Pons (tissue), 1 donor: ENCODE data around the gene KRT5.
"Not testable (repeated sequence)": the region's sequence is repeated elsewhere in the genome, so short reads cannot be mapped to it uniquely, and the experiment has no call there.

ENCODE experiments used
- DNase-seq: peaks from one replicate; pipeline ENCODE4 v3.0.0-alpha.2; 2016; ENCODE audit warnings: low spot score

KRT5 gene

DNA sequence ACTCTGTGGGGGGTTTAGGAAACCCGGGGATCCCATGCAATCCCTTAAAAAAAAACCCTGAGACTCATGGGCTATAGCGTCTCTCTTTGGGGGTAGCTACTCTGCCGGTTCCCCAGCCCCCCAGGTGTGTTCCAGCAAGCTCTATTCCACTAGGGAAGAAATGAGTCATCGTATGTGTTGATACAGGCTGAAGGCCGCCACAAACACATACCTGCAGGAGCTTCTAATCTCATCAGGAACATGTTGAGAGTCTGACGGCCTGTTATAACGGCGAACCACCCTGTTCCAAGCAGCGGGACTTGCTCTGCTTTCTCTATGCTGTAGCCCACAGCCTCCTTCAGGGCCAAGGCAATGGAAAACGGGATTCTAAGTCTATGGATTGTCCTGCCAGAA is 977 bp upstream of the KRT5 start:
- DNase-seq: no peak

DNA sequence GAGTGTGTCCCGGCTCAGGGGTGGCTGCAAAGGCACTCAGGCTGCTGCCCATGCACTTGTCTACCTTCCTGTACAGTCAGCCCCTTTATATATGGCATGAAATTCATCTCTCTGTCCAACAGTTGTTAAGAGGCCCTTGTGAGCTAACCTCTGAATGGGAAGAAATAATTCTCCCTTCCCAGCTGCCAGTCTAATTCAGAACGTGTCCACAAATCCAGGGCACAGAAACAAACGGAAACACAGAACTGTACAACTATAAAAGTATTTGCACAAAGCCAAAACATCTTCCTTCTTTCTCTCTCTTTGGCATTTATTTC is 849 bp downstream of the KRT5 start:
- no peak for DNase-seq

- DNase-seq: no peak
Measured at GRCh38 chr12:52518574-52519386, 1.4 kb downstream of the KRT5 start.

- no peak for DNase-seq
Measured at GRCh38 chr12:52517888-52518287, 2.3 kb downstream of the KRT5 start.

GRCh38 chr12:52517005-52517835 is 3.0 kb downstream of the KRT5 start:
- DNase-seq: no peak

DNA sequence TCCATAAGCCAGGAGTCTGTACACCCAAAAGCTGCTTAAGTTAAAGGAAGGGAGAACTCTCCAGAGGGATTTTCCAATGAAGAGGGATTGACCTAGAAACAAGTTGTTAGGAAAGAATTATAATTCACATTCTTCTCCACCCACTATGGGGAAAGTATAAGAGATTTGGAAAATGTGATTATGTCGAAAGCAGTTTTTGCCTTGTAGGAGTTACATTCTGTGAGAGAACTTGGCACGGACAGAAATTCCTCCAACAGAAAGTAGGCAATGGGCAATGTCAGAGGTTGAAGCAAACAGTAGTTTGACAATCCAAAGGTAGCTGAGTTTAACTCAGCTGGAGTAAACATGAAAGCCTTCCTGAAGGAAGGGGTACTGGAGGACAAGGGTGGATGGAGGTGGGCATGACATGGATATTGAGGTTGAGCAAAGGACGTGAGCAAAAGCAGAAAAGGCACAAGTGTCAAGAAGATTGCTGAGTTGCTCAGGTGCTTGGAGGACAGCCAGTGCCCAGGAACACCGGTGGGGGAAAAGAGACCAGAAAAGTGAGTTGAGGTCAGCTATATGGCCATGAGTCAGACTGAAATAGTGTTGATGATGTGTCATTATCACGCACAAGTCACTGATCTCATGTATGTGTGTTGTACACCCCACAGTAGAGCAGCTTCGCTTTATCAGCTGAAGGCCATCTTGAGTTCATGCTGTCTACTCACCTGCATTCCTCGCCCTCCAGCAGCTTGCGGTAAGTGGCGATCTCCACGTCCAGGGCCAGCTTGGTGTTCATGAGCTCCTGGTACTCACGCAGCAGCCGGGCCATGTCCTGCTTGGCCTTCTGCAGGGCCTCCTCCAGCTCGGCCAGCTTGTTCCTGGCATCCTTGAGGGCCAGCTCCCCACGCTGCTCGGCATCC is 4.0 kb downstream of the KRT5 start:
- DNase-seq: no peak

GRCh38 chr12:52515319-52515646 is 4.9 kb downstream of the KRT5 start:
- no peak for DNase-seq

DNA sequence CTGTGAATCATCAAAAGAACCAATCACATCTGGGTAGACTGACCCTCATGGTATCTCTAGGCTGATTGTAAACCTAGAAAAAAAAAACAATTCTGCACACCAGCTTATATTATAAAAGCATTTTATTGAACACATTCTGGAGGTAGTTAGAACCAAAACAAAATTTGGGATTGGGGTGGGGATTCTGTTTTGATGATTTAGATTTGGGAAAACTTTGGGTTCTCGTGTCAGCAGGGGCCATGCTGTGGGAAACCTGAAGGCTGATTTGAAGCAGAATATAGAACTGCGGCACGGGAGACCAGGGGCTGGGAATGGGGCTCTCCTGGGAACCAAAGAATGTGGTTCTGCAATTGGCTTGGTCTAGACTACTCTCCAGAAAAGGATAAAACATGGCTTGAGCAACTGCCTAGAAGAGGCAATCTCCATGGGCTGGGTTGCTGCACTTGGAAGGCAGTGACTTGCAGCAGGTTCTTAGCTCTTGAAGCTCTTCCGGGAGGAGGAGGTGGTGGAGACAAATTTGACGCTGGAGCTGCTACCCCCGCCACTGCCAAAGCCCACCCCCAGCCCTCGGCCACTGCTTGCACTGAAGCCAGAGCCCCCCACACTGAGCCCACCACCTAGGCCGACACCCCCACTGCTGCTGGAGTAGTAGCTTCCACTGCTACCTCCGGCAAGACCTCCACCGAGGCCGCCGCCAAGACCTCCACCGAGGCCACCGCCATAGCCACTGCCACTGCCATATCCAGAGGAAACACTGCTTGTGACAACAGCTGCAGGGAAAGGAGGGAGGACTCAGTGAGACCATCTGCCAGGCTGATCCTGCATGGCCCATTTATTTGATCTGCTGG is 5.5 kb downstream of the KRT5 start:
- DNase-seq: no peak

GRCh38 chr12:52513736-52514135 is 6.5 kb downstream of the KRT5 start:
- DNase-seq: no peak

DNA sequence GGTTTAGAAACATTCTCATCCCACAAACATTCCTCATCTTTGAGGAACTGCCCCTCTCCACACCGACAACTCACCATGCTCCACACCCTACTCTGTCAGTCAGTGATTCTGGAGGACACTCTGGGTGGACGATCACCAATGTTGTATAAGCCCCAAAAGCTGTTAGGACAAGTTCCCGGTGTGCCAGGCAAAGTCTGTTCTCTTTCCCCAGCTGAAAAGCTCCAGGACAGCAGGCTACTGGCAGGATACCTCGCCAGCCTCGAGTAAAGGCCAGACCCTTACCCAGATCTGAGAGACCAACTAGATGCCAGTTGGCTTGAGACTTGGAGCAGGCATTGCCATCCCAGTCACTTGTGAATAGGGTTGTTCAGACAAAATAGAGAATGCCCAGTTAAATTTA is 12.0 kb downstream of the KRT5 start:
- no peak for DNase-seq

DNA sequence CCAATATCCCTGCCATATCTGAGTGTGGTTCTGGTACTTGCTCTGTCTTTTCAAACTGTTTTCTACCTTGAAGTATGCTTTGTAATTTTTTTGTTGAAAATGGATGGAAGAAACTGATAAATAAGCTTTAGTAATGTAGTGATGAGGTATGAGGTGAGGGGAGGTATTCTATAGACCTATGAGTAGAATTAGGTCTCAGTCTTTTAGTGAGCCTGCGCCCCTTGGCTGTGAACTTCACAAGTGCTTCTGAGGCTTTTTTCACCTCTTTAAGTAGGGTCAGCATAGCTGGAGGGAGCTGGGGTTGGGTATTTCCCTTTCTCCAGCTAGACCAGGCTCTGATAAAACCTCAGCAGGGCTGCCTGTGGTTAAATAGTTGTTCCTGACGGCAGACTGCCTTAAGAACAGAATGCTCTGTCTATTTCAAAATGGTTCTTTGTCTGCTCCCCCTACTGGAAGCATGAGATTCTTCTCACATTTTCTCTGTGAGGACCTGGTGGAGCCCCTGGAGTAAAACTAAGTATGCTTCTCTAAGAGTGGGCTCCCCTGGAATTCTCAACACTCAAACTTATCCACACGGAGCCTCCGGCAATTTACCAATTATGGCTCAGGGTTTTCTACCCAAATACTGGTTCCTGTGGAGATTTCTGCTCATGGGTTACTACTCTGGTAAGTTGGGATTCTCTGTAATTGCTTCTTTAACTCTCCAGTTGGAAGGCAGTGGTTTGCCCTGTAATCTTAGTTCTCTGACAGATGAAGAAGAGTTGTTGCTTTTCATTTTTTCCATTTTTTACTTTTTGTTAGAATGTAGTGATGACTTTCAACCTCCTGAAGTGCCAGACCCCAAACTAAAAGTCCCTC is 13.1 kb downstream of the KRT5 start:
- DNase-seq: peak; percentile 49

DNA sequence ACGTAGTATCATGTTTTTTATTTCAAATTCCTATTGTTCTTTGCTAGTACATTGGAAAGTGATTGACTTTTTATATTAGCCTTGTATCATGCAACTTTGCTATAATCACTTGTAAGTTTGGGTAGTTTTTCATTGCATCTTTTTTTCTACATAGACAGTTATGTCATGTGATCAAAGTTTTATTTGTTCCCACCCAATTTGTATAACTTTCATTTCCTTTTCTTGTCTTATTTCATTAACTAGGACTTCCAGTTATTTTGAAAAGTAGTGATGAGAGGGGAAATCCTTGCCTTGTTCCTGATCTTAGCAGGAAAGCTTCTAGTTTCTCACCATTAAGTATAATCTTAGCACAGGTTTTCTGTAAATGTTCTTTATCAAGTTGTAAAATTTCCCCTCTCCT is 17.3 kb downstream of the KRT5 start:
- no peak for DNase-seq

- no peak for DNase-seq
Measured at GRCh38 chr12:52501490-52501889, 18.7 kb downstream of the KRT5 start.

GRCh38 chr12:52500574-52500973 is 19.6 kb downstream of the KRT5 start:
- not testable (repeated sequence) for DNase-seq

GRCh38 chr12:52499806-52500560 is 20.2 kb downstream of the KRT5 start:
- no peak for DNase-seq

GRCh38 chr12:52498946-52499345 is 21.2 kb downstream of the KRT5 start:
- DNase-seq: no peak

DNA sequence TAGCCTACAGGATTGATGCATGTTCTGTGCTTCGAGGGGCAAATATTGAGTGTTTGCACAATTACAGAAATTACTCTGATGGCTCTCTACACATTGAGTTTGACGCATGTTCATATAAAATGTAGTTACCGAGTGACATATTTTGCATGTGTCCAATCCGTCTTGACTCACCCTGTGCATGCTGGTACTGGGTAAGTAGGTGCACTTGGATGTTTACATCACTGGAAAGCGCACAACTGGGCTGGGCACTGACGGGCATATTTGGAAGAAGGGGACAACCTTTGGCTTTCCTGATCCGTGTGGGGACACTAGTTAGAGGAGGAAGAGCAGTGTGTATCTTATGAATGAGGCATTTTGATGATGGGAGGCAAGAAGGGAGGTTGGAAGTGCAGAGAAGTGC is 22.2 kb downstream of the KRT5 start:
- no peak for DNase-seq

DNA sequence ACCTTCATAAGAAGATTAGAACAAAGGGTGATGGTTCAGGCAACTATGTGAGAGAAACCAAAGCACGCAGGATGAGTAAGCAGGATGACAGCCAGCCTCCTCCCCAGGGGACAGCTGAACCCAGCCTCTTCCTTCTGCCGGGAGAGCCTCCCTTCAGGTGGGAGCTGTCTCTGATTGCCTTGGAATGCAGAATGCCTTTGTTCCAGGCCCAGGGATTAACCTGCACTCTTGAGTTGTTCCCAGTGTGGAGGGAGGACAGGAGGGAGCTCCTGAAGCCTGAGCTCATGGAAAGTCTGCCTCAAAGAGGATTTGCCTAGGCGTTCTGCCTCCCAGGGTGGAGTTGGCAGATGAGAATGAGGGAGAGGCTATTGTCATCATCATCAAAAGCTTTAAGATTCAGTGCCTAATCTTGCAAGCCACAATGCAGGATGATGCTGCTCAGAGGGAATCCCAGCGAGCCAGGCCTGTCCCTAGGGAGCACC is 23.6 kb downstream of the KRT5 start:
- DNase-seq: no peak

DNA sequence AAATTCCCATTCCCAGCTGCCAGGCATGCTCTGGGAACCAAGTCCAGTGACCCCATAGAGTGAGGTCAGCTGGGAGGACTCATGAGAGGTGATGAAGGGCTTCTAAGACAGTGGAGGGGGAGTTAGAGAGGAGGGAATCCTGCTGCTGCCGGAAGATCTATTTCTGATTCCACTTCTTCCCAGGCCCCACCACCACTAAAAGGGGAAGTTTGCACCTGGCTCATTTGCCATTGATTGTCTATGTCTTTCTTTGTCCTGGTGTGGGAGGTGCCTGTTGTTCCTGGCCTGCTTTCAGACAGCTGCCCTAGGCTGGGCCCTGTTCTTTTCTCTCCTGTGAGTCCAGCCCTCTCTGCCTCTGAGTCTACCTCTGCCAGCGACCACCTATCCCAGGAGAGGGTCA is 24.1 kb downstream of the KRT5 start:
- DNase-seq: no peak

DNA sequence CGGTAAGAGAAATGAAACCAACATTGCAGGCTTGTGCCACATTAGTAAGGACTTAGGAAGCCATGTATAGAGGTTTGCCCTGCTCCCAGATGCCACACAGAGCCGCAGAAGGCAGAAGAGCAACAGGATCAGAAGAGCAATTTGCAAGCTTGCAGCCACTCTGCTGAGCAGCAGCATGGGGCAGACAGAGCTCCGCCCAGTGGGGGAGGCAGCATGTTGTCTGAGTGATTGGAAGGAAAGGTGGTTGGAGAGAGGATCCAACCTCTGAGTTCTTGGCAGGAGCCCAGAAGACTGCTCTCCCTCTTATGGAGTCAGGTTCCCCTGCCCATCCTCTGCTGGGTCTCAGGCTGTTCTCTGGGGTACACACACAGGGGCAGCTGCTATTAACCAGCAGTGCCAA is 24.8 kb downstream of the KRT5 start:
- no peak for DNase-seq
